Right hindlimb (tissue), 1 donor: Measurements from ENCODE around the gene NDUFB3.

Experiments used
- DNase-seq: peaks from one replicate; pipeline ENCODE4 v3.0.0-alpha.2; 2018

Gene NDUFB3

DNA sequence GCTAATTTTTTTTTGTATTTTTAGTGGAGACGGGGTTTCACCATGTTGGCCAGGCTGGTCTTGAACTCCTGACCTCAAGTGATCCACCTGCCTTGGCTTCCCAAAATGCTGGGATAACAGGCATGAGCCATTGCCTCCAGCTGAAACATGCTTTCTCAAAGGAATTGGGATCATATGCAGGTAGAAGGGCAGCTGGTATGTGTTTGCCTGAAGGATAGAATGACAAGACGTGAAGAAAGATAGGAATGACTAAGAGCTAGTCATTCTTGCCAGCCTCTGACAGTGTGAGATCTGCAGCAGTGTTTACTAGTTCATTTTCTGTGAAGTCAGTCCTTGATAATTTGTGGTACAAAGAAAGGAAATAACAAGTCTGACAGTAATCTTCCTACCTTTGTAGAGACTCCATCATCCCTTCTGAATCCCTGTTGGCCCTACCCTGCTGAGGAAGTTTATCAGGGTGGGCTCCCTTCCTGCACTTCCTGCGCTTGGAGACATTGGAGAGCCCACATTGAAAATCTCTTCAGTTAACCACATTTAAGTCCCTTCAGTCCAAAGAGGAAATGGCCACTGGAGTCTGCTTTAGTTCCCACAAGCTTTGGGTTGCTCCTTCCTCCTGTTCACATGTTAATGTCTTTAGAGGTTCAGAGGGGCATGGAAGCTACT, 58.9 kb downstream of the NDUFB3 start:
- DNase-seq = no peak

DNA sequence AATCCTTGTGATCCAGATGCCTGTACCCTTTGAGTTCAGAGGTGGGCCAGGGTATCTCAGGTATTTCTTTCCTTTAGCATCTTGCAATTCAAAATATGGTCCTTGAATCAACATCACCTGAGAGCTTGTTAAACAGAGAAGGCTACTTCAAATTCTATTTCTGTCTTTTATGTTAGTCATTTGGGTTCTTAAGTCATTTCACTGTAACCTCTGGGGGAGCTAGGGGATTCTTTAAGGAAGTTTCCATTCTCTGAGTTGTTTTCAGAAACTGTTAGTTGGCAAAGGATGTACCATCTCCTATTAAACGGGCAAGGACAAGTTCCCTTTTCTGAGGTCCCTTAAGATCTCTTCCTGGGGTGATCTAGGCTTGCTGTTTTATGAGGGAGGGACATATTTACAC, 60.7 kb downstream of the NDUFB3 start:
- no peak for DNase-seq
